ENCODE measurements around the gene PPP2R2B.

PPP2R2B gene

GRCh38 chr5:146791471-146791870, 87.1 kb downstream of the PPP2R2B start:
- H3K9me3 ChIP-seq (ENCODE audit: control insufficient read depth in 2 of 2, low read length in 2 of 2): no peaks in the 10 kb centered on the region
- H3K27ac ChIP-seq (ENCODE audit: low read depth in 2 of 2, low read length in 2 of 2): no peak overlapping the region
- no peak overlapping the region for H3K9ac ChIP-seq (ENCODE audit: low read depth in 1 of 2, low read length in 2 of 2)
- no peak overlapping the region for H3K4me3 ChIP-seq (ENCODE audit: low read length in 2 of 2)
- H3K27me3 ChIP-seq (ENCODE audit: control insufficient read depth in 2 of 2, insufficient read depth in 2 of 2, low read length in 2 of 2): no peaks in the 10 kb centered on the region
- H3K36me3 ChIP-seq (ENCODE audit: control insufficient read depth in 2 of 2, insufficient read depth in 2 of 2, low read length in 2 of 2): no peaks in the 10 kb centered on the region
- no peaks in the 10 kb centered on the region for H3K4me1 ChIP-seq (ENCODE audit: control insufficient read depth in 2 of 2, insufficient read depth in 2 of 2, low read length in 2 of 2)

GRCh38 chr5:146789712-146790653, 88.6 kb downstream of the PPP2R2B start:
- no peaks in the 10 kb centered on the region for H3K9me3 ChIP-seq (ENCODE audit: control insufficient read depth in 2 of 2, low read length in 2 of 2)
- H3K27me3 ChIP-seq (ENCODE audit: control insufficient read depth in 2 of 2, insufficient read depth in 2 of 2, low read length in 2 of 2): no peaks in the 10 kb centered on the region
- H3K9ac ChIP-seq (ENCODE audit: low read depth in 1 of 2, low read length in 2 of 2): no peak overlapping the region
- H3K4me3 ChIP-seq (ENCODE audit: low read length in 2 of 2): no peak overlapping the region
- H3K36me3 ChIP-seq (ENCODE audit: control insufficient read depth in 2 of 2, insufficient read depth in 2 of 2, low read length in 2 of 2): no peaks in the 10 kb centered on the region
- no peak overlapping the region for H3K27ac ChIP-seq (ENCODE audit: low read depth in 2 of 2, low read length in 2 of 2)
- H3K4me1 ChIP-seq (ENCODE audit: control insufficient read depth in 2 of 2, insufficient read depth in 2 of 2, low read length in 2 of 2): no peaks in the 10 kb centered on the region

GRCh38 chr5:146788898-146789297, 89.7 kb downstream of the PPP2R2B start:
- no peaks in the 10 kb centered on the region for H3K27me3 ChIP-seq (ENCODE audit: control insufficient read depth in 2 of 2, insufficient read depth in 2 of 2, low read length in 2 of 2)
- no peaks in the 10 kb centered on the region for H3K4me1 ChIP-seq (ENCODE audit: control insufficient read depth in 2 of 2, insufficient read depth in 2 of 2, low read length in 2 of 2)
- no peaks in the 10 kb centered on the region for H3K36me3 ChIP-seq (ENCODE audit: control insufficient read depth in 2 of 2, insufficient read depth in 2 of 2, low read length in 2 of 2)
- no peak overlapping the region for H3K27ac ChIP-seq (ENCODE audit: low read depth in 2 of 2, low read length in 2 of 2)
- H3K9ac ChIP-seq (ENCODE audit: low read depth in 1 of 2, low read length in 2 of 2): no peak overlapping the region
- no peak overlapping the region for H3K4me3 ChIP-seq (ENCODE audit: low read length in 2 of 2)
- H3K9me3 ChIP-seq (ENCODE audit: control insufficient read depth in 2 of 2, low read length in 2 of 2): no peaks in the 10 kb centered on the region

- no peaks in the 10 kb centered on the region for H3K4me1 ChIP-seq (ENCODE audit: control insufficient read depth in 2 of 2, insufficient read depth in 2 of 2, low read length in 2 of 2)
- H3K9me3 ChIP-seq (ENCODE audit: control insufficient read depth in 2 of 2, low read length in 2 of 2): no peaks in the 10 kb centered on the region
- H3K9ac ChIP-seq (ENCODE audit: low read depth in 1 of 2, low read length in 2 of 2): no peak overlapping the region
- no peak overlapping the region for H3K27ac ChIP-seq (ENCODE audit: low read depth in 2 of 2, low read length in 2 of 2)
- no peaks in the 10 kb centered on the region for H3K27me3 ChIP-seq (ENCODE audit: control insufficient read depth in 2 of 2, insufficient read depth in 2 of 2, low read length in 2 of 2)
- H3K36me3 ChIP-seq (ENCODE audit: control insufficient read depth in 2 of 2, insufficient read depth in 2 of 2, low read length in 2 of 2): no peaks in the 10 kb centered on the region
- no peak overlapping the region for H3K4me3 ChIP-seq (ENCODE audit: low read length in 2 of 2)
Observed at GRCh38 chr5:146785065-146785464, 93.5 kb downstream of the PPP2R2B start.

GRCh38 chr5:146781157-146781556, 97.4 kb downstream of the PPP2R2B start:
- H3K9me3 ChIP-seq (ENCODE audit: control insufficient read depth in 2 of 2, low read length in 2 of 2): no peaks in the 10 kb centered on the region
- no peaks in the 10 kb centered on the region for H3K4me1 ChIP-seq (ENCODE audit: control insufficient read depth in 2 of 2, insufficient read depth in 2 of 2, low read length in 2 of 2)
- H3K9ac ChIP-seq (ENCODE audit: low read depth in 1 of 2, low read length in 2 of 2): no peak overlapping the region
- no peaks in the 10 kb centered on the region for H3K27me3 ChIP-seq (ENCODE audit: control insufficient read depth in 2 of 2, insufficient read depth in 2 of 2, low read length in 2 of 2)
- H3K27ac ChIP-seq (ENCODE audit: low read depth in 2 of 2, low read length in 2 of 2): no peak overlapping the region
- H3K36me3 ChIP-seq (ENCODE audit: control insufficient read depth in 2 of 2, insufficient read depth in 2 of 2, low read length in 2 of 2): no peaks in the 10 kb centered on the region
- H3K4me3 ChIP-seq (ENCODE audit: low read length in 2 of 2): no peak overlapping the region

GRCh38 chr5:146779211-146779869, 99.2 kb downstream of the PPP2R2B start:
- H3K27ac ChIP-seq (ENCODE audit: low read depth in 2 of 2, low read length in 2 of 2): no peak overlapping the region
- no peaks in the 10 kb centered on the region for H3K4me1 ChIP-seq (ENCODE audit: control insufficient read depth in 2 of 2, insufficient read depth in 2 of 2, low read length in 2 of 2)
- no peaks in the 10 kb centered on the region for H3K27me3 ChIP-seq (ENCODE audit: control insufficient read depth in 2 of 2, insufficient read depth in 2 of 2, low read length in 2 of 2)
- no peaks in the 10 kb centered on the region for H3K9me3 ChIP-seq (ENCODE audit: control insufficient read depth in 2 of 2, low read length in 2 of 2)
- no peak overlapping the region for H3K4me3 ChIP-seq (ENCODE audit: low read length in 2 of 2)
- H3K9ac ChIP-seq (ENCODE audit: low read depth in 1 of 2, low read length in 2 of 2): no peak overlapping the region
- H3K36me3 ChIP-seq (ENCODE audit: control insufficient read depth in 2 of 2, insufficient read depth in 2 of 2, low read length in 2 of 2): no peaks in the 10 kb centered on the region

GRCh38 chr5:146778795-146779194, 99.8 kb downstream of the PPP2R2B start:
- H3K4me1 ChIP-seq (ENCODE audit: control insufficient read depth in 2 of 2, insufficient read depth in 2 of 2, low read length in 2 of 2): no peaks in the 10 kb centered on the region
- no peak overlapping the region for H3K9ac ChIP-seq (ENCODE audit: low read depth in 1 of 2, low read length in 2 of 2)
- H3K27me3 ChIP-seq (ENCODE audit: control insufficient read depth in 2 of 2, insufficient read depth in 2 of 2, low read length in 2 of 2): no peaks in the 10 kb centered on the region
- H3K9me3 ChIP-seq (ENCODE audit: control insufficient read depth in 2 of 2, low read length in 2 of 2): no peaks in the 10 kb centered on the region
- H3K36me3 ChIP-seq (ENCODE audit: control insufficient read depth in 2 of 2, insufficient read depth in 2 of 2, low read length in 2 of 2): no peaks in the 10 kb centered on the region
- no peak overlapping the region for H3K4me3 ChIP-seq (ENCODE audit: low read length in 2 of 2)
- H3K27ac ChIP-seq (ENCODE audit: low read depth in 2 of 2, low read length in 2 of 2): no peak overlapping the region

- H3K27ac ChIP-seq (ENCODE audit: low read depth in 2 of 2, low read length in 2 of 2): no peak overlapping the region
- no peak overlapping the region for H3K4me3 ChIP-seq (ENCODE audit: low read length in 2 of 2)
- no peak overlapping the region for H3K9ac ChIP-seq (ENCODE audit: low read depth in 1 of 2, low read length in 2 of 2)
- no peaks in the 10 kb centered on the region for H3K27me3 ChIP-seq (ENCODE audit: control insufficient read depth in 2 of 2, insufficient read depth in 2 of 2, low read length in 2 of 2)
- H3K4me1 ChIP-seq (ENCODE audit: control insufficient read depth in 2 of 2, insufficient read depth in 2 of 2, low read length in 2 of 2): no peaks in the 10 kb centered on the region
- no peaks in the 10 kb centered on the region for H3K9me3 ChIP-seq (ENCODE audit: control insufficient read depth in 2 of 2, low read length in 2 of 2)
- no peaks in the 10 kb centered on the region for H3K36me3 ChIP-seq (ENCODE audit: control insufficient read depth in 2 of 2, insufficient read depth in 2 of 2, low read length in 2 of 2)
Observed at GRCh38 chr5:146778261-146778660, 100.3 kb downstream of the PPP2R2B start.

GRCh38 chr5:146772881-146773466, 105.6 kb downstream of the PPP2R2B start:
- Histone ChIP-seq H3K9ac (ENCODE audit: low read depth in 1 of 2, low read length in 2 of 2) (no peak overlapping the region), H3K27me3 (ENCODE audit: control insufficient read depth in 2 of 2, insufficient read depth in 2 of 2, low read length in 2 of 2) (no peaks in the 10 kb centered on the region), H3K4me1 (ENCODE audit: control insufficient read depth in 2 of 2, insufficient read depth in 2 of 2, low read length in 2 of 2) (no peaks in the 10 kb centered on the region), H3K27ac (ENCODE audit: low read depth in 2 of 2, low read length in 2 of 2) (no peak overlapping the region), H3K9me3 (ENCODE audit: control insufficient read depth in 2 of 2, low read length in 2 of 2) (no peaks in the 10 kb centered on the region), H3K36me3 (ENCODE audit: control insufficient read depth in 2 of 2, insufficient read depth in 2 of 2, low read length in 2 of 2) (no peaks in the 10 kb centered on the region), H3K4me3 (ENCODE audit: low read length in 2 of 2) (no peak overlapping the region)

- Histone ChIP-seq H3K27ac (ENCODE audit: low read depth in 2 of 2, low read length in 2 of 2) (no peak overlapping the region), H3K4me3 (ENCODE audit: low read length in 2 of 2) (no peak overlapping the region), H3K9me3 (ENCODE audit: control insufficient read depth in 2 of 2, low read length in 2 of 2) (no peaks in the 10 kb centered on the region), H3K36me3 (ENCODE audit: control insufficient read depth in 2 of 2, insufficient read depth in 2 of 2, low read length in 2 of 2) (no peaks in the 10 kb centered on the region), H3K4me1 (ENCODE audit: control insufficient read depth in 2 of 2, insufficient read depth in 2 of 2, low read length in 2 of 2) (no peaks in the 10 kb centered on the region), H3K27me3 (ENCODE audit: control insufficient read depth in 2 of 2, insufficient read depth in 2 of 2, low read length in 2 of 2) (no peaks in the 10 kb centered on the region), H3K9ac (ENCODE audit: low read depth in 1 of 2, low read length in 2 of 2) (no peak overlapping the region)
Observed at GRCh38 chr5:146770980-146771379, 107.6 kb downstream of the PPP2R2B start.

Data from mucosa of rectum (tissue), 2 donors.